Stimulated activated naive CD4-positive, alpha-beta T cell (primary cell): ENCODE results near the gene C15orf61.

ENCODE experiments used
- DNase-seq, 6 experiments: peaks; one replicate each; lab custom pipeline; 2025; lab: John Stamatoyannopoulos, UW

Gene C15orf61

GRCh38 chr15:67549736-67550135 lies 28.8 kb downstream of the C15orf61 start:
- DNase-seq = no peak

GRCh38 chr15:67550522-67550921 lies 29.6 kb downstream of the C15orf61 start:
- no peak for DNase-seq

GRCh38 chr15:67551207-67551743 lies 30.3 kb downstream of the C15orf61 start:
- no peak for DNase-seq

- no peak for DNase-seq
These were observed 33.6 kb downstream of the C15orf61 start for GRCh38 chr15:67554580-67554979.

GRCh38 chr15:67556976-67557570 lies 36.1 kb downstream of the C15orf61 start:
- DNase-seq = no peak

- DNase-seq = no peak
These were observed 37.6 kb downstream of the C15orf61 start for GRCh38 chr15:67558502-67558901.

GRCh38 chr15:67559158-67559557 lies 38.2 kb downstream of the C15orf61 start:
- DNase-seq = no peak

GRCh38 chr15:67559576-67559975 lies 38.6 kb downstream of the C15orf61 start:
- DNase-seq = no peak

- DNase-seq = no peak
These were observed 39.4 kb downstream of the C15orf61 start for GRCh38 chr15:67560320-67560719.

GRCh38 chr15:67563092-67563491 lies 42.2 kb downstream of the C15orf61 start:
- no peak for DNase-seq

GRCh38 chr15:67564021-67564967 lies 43.4 kb downstream of the C15orf61 start:
- no peak for DNase-seq

GRCh38 chr15:67564968-67565345 lies 44.0 kb downstream of the C15orf61 start:
- DNase-seq = no peak

GRCh38 chr15:67569668-67570067 lies 48.7 kb downstream of the C15orf61 start:
- no peak for DNase-seq

- no peak for DNase-seq
These were observed 50.1 kb downstream of the C15orf61 start for GRCh38 chr15:67570875-67571647.

GRCh38 chr15:67571648-67572415 lies 50.9 kb downstream of the C15orf61 start:
- no peak for DNase-seq

- no peak for DNase-seq
These were observed 52.3 kb downstream of the C15orf61 start for GRCh38 chr15:67573194-67573593.

- no peak for DNase-seq
These were observed 54.1 kb downstream of the C15orf61 start for GRCh38 chr15:67575039-67575502.

GRCh38 chr15:67578020-67578600 lies 57.2 kb downstream of the C15orf61 start:
- no peak for DNase-seq

GRCh38 chr15:67579164-67579563 lies 58.2 kb downstream of the C15orf61 start:
- DNase-seq = no peak
